LNCaP clone FGC (cell line): Measurements from ENCODE around the gene PTPRG.

Source experiments
- DNase-seq: peaks from one replicate; pipeline ENCODE4 v3.0.0-alpha.2; 2011; ENCODE audit warnings: low read depth
- H3K4me3 ChIP-seq: 2 replicates; pipeline ENCODE4 v1.5.1; 2011; ENCODE audit warnings: mild to moderate bottlenecking, low read depth, low read length, control low read depth
- TF ChIP-seq, protein P1 (sequence below): IDR thresholded peaks from 2 replicates; pipeline ENCODE4 v1.5.1; 2012; ENCODE audit warnings: mild to moderate bottlenecking; ENCODE audit not compliant: control insufficient read depth, insufficient read depth; ENCODE audit errors: extremely low read depth

The PTPRG gene

DNA sequence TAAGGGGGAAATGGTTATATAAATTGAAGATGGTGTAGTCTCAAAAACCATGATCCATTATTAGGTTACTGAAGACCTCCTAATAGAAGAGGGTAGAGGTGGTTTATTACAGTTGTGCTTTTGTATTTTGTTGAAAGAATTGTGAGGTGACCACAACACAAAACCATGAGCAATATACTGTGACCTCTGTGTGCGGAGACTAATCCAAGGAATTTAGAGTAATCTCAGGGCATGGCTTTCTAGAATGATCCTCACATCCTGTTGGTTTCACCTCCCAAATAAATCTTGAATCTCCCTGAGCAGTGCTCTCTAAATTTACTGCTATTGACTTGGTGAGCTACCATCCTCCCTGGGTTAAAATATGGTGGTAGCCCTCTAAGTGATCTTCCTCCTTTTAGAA, 52.3 kb downstream of the PTPRG start:
- no peak for DNase-seq
- TF ChIP-seq, protein P1, sequence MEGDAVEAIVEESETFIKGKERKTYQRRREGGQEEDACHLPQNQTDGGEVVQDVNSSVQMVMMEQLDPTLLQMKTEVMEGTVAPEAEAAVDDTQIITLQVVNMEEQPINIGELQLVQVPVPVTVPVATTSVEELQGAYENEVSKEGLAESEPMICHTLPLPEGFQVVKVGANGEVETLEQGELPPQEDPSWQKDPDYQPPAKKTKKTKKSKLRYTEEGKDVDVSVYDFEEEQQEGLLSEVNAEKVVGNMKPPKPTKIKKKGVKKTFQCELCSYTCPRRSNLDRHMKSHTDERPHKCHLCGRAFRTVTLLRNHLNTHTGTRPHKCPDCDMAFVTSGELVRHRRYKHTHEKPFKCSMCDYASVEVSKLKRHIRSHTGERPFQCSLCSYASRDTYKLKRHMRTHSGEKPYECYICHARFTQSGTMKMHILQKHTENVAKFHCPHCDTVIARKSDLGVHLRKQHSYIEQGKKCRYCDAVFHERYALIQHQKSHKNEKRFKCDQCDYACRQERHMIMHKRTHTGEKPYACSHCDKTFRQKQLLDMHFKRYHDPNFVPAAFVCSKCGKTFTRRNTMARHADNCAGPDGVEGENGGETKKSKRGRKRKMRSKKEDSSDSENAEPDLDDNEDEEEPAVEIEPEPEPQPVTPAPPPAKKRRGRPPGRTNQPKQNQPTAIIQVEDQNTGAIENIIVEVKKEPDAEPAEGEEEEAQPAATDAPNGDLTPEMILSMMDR = no peak
- H3K4me3 ChIP-seq = no peak overlapping the region

DNA sequence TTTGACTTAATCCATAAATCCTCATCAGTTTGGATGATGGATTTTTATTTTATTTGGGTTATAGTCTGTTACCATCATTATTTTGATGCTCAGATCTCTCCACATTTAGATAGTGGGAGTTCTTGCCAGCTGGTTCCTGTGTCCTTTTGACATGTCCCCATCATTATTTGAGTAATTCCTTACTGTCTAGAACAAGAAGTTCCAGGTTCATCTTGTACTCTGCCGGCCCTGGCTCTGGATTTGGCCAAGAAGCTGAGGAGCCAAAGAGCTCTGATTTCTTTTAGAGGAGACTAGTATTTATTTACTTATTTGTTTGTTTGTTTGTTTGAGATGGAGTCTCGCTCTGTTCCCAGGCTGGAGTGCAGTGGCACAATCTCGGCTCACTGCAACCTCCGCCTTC, 54.3 kb downstream of the PTPRG start:
- TF ChIP-seq, protein P1 = no peak
- no peak overlapping the region for H3K4me3 ChIP-seq
- DNase-seq = no peak

DNA sequence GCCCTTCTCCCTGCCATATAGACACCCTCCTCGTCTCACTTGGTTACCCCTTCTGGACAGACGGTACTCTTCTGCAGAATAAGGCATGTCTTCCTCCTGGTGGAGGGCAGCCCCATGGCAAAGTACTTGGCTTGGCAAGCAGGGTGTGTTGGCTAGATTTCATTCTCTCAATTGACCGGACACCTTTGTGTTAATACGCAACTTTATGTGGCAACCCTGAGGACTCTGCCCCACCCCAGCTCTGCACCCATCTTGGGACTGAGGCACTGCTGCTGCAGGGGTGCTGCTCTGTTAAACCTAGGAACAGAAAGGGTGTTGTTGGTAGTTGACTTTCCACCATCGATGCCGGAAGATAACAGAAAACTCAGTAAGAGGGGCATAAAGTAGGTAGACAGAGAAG, 55.2 kb downstream of the PTPRG start:
- no peak overlapping the region for H3K4me3 ChIP-seq
- no peak for DNase-seq
- TF ChIP-seq, protein P1 = no peak

DNA sequence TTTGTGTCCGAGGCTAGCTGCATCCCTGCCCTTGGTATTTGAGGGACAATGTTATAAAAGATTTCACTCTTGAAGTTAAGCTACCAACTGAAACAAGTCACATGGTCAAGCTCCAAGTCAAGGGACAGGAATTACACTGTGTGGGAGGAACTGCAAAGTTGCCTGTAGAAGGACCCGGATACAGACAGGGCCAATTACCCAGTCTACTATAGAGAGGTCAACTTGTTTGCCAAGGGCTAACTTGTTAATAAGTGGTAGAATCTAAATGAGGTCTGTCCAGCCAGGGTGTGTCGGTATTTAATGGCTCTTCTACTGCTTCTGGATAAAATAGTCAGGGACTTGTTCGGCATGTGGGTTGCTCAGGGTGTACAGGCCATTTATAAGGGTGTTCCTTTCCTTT, 55.7 kb downstream of the PTPRG start:
- no peak overlapping the region for H3K4me3 ChIP-seq
- no peak for DNase-seq
- TF ChIP-seq, protein P1 = no peak

DNA sequence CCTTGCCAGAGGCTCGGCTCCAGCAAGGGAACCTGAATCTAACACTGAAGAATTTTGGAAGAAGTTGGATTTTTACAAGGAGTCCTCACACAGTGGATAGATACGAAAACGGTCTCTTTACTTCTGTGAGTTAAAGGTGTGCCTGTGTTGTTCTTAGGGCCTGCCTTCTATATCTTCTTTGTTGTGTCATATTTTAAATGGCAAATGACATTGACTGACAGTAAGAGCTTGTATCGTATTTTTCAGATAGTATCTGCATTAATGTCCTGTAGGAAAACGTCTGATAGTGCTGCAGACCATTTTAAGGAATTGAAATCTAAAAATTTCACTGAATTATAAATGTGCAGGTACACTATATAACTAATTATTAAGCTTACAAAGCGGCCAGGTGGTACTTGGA, 56.3 kb downstream of the PTPRG start:
- no peak overlapping the region for H3K4me3 ChIP-seq
- DNase-seq = no peak
- TF ChIP-seq, protein P1 = no peak

DNA sequence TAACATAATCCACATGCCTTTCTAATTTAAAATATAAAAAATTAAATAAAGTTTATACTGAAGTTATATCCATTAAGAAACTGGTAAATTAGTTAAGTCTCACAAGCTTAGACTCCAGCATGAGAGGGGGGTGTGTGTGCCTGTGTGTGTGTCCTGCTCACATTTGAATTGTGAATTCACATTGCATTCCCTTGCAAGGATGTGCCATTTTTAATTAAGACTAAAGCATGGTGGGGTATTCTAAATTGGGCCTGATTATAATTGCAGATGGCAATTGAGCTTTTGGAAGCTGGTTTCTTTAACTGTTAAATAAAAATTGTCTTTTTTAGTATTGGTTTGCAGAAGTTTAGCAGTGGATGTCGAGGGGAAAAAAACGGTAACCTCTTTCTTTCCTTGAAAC, 56.9 kb downstream of the PTPRG start:
- no peak overlapping the region for H3K4me3 ChIP-seq
- TF ChIP-seq, protein P1 = no peak
- DNase-seq = no peak

DNA sequence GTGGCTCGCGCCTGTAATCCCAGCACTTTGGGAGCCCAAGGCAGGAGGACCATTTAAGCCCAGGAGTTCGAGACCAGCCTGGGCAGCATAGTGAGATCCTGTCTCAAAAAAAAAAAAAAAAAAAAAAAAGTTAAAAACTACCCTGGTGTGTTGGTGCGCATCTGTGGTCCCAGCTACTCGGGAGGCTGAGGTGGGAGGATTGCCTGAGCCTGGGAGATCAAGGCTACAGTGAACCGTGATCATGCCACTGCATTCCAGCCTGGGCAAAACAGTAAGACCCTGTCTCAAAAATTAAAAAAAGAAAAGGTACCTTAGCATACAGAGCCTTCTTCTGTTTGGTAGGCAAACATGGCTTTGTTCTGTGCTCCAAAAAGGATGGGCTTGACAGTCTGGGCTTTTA, 57.5 kb downstream of the PTPRG start:
- no peak for DNase-seq
- TF ChIP-seq, protein P1 = no peak
- no peak overlapping the region for H3K4me3 ChIP-seq
